Keratinocyte (primary cell): ENCODE results near the gene HPS3. TPM values are rescaled to one million over a fixed set of nuclear protein-coding genes. Genes with fewer than 3 reads are reported as not detected.

ENCODE experiments used
- DNase-seq: peaks from one replicate; pipeline ENCODE4 v3.0.0-alpha.2; 2011; ENCODE audit warnings: low read depth, missing footprints, low spot score
- FAIRE-seq: peaks from 2 replicates; lab custom pipeline; 2011; peaks lifted over from hg19 to GRCh38; lab: Jason Lieb, UNC
- H2AFZ ChIP-seq: 2 replicates; pipeline ENCODE4 v1.6.0; 2012; ENCODE audit warnings: low read length, control low read depth, inconsistent platforms; ENCODE audit not compliant: control insufficient read depth
- H3K27ac ChIP-seq: 2 replicates; pipeline ENCODE4 v1.5.1; 2011; ENCODE audit warnings: low read length; ENCODE audit not compliant: control insufficient read depth, insufficient read depth
- H3K27me3 ChIP-seq: 3 replicates; pipeline ENCODE4 v1.6.0; 2011; ENCODE audit warnings: low read length; ENCODE audit not compliant: control insufficient read depth, insufficient read depth; ENCODE audit errors: extremely low read depth
- H3K36me3 ChIP-seq, 2 experiments: 2 replicates in 1 of 2; 3 replicates in 1 of 2; pipeline ENCODE4 v1.5.1; 2011; ENCODE audit warnings: low read length in 2 of 2, mild to moderate bottlenecking in 1 of 2; ENCODE audit not compliant: control insufficient read depth in 2 of 2, insufficient read depth in 2 of 2; ENCODE audit errors: extremely low read depth in 1 of 2
- H3K4me1 ChIP-seq: 3 replicates; pipeline ENCODE4 v1.5.1; 2011; ENCODE audit warnings: low read length; ENCODE audit not compliant: control insufficient read depth, insufficient read depth; ENCODE audit errors: extremely low read depth
- H3K4me2 ChIP-seq: 3 replicates; pipeline ENCODE4 v1.6.0; 2011; ENCODE audit warnings: low read depth, low read length; ENCODE audit not compliant: control insufficient read depth, insufficient read depth; ENCODE audit errors: extremely low read depth
- H3K4me3 ChIP-seq, 3 experiments: fragments of 200-600 bp in 1 of 3; sonication (generic) in 1 of 3; 2 replicates in 2 of 3; 3 replicates in 1 of 3; pipeline ENCODE4 v1.5.1; 2011 to 2016; ENCODE audit warnings: low read length in 3 of 3, mild to moderate bottlenecking in 3 of 3, control low read depth in 2 of 3, inconsistent platforms in 1 of 3, low read depth in 1 of 3, mixed read lengths in 1 of 3, mixed run types in 1 of 3, moderate library complexity in 1 of 3; ENCODE audit not compliant: control insufficient read depth in 2 of 3, insufficient read depth in 2 of 3; ENCODE audit errors: extremely low read depth in 1 of 3
- H3K79me2 ChIP-seq: 2 replicates; pipeline ENCODE4 v1.6.0; 2012; ENCODE audit warnings: low read length; ENCODE audit not compliant: control insufficient read depth, insufficient read depth
- H3K9ac ChIP-seq: 3 replicates; pipeline ENCODE4 v1.6.0; 2011; ENCODE audit warnings: low read length; ENCODE audit not compliant: control insufficient read depth, insufficient read depth; ENCODE audit errors: extremely low read depth
- H3K9me1 ChIP-seq: 3 replicates; pipeline ENCODE4 v1.6.0; 2011; ENCODE audit warnings: low read length; ENCODE audit not compliant: control insufficient read depth, insufficient read depth; ENCODE audit errors: extremely low read depth
- H3K9me3 ChIP-seq: 2 replicates; pipeline ENCODE4 v1.5.1; 2012; ENCODE audit warnings: low read depth, low read length; ENCODE audit not compliant: control insufficient read depth
- H4K20me1 ChIP-seq: 3 replicates; pipeline ENCODE4 v1.6.0; 2011; ENCODE audit warnings: low read length; ENCODE audit not compliant: control insufficient read depth, insufficient read depth; ENCODE audit errors: extremely low read depth
- CTCF ChIP-seq, 3 experiments: IDR thresholded peaks in 1 of 3; conservative IDR thresholded peaks in 1 of 3; optimal IDR thresholded peaks in 1 of 3; 2 replicates in 2 of 3; 3 replicates in 1 of 3; pipeline versions ENCODE3 to v1.5.1; 2011; ENCODE audit warnings: low read length in 3 of 3, mild to moderate bottlenecking in 3 of 3, moderate library complexity in 2 of 3, control low read depth in 1 of 3, inconsistent platforms in 1 of 3; ENCODE audit not compliant: insufficient read depth in 2 of 3; ENCODE audit errors: extremely low read depth in 1 of 3
- EZH2 ChIP-seq: IDR thresholded peaks from one replicate; pipeline ENCODE4 v1.6.1; 2012; ENCODE audit warnings: inconsistent platforms, mild to moderate bottlenecking, low read length, moderate library complexity
- dilution Hi-C: fragments of 300-500 bp; cut with MboI; formaldehyde crosslinking; loops from one replicate; pipeline ENCODE4 v1.7.0; 2020; ENCODE audit warnings: low sequenced_read_pairs; ENCODE audit not compliant: extremely low pct_ligation_motif_present
- polyA plus RNA-seq, 5 experiments: library from polyadenylated mRNA; depleted of rRNA in 3 of 5; stranded (reverse) in 3 of 5; stranded (forward) in 1 of 5; unstranded in 1 of 5; fragments of >200 nt; gene quantifications; 1 replicate in 1 of 5; 2 replicates in 3 of 5; 3 replicates in 1 of 5; pipeline versions ENCODE4 v1.2.1 to v1.2.3, GENCODE V29; 2011 to 2012; ENCODE audit warnings: missing spikeins in 2 of 5, low read depth in 1 of 5, low replicate concordance in 1 of 5

Gene HPS3
- polyA plus RNA-seq, 1 donor (not counting 4 experiments of a cell fraction or from before 2014, with no cell fraction given), result 12.9 TPM

- no peak for TF ChIP-seq CTCF (optimal IDR thresholded peaks at IDR 0.05 in 1 of 3, IDR thresholded peaks at IDR 0.05 in 1 of 3, conservative IDR thresholded peaks at IDR 0.05 in 1 of 3; ENCODE audit: extremely low read depth in 1 of 3, insufficient read depth in 2 of 3, low read length in 3 of 3)
- TF ChIP-seq EZH2, result no peak
- Histone ChIP-seq H3K4me3 (no peak overlapping the region), H3K9ac (no peak overlapping the region), H3K4me2 (no peak overlapping the region), H3K9me3 (no peaks in the 10 kb centered on the region), H3K27ac (no peak overlapping the region), H4K20me1 (no peaks in the 10 kb centered on the region), H3K36me3 (no peaks in the 10 kb centered on the region), H3K27me3 (no peaks in the 10 kb centered on the region), H3K79me2 (no peaks in the 10 kb centered on the region), H3K4me1 (no peaks in the 10 kb centered on the region), H3K9me1 (no peaks in the 10 kb centered on the region), H2AFZ (no peak overlapping the region)
- no peak for FAIRE-seq
- dilution Hi-C loops, result no loop called here
- DNase-seq, result no peak
Measured at GRCh38 chr3:149122721-149123578, 6.5 kb upstream of the HPS3 start.

GRCh38 chr3:149128821-149129220 is 617 bp upstream of the HPS3 start:
- peak overlapping the region; percentile 88 for H2AFZ ChIP-seq
- DNase-seq, result no peak
- no peaks in the 10 kb centered on the region for H3K9me1 ChIP-seq
- peak overlapping the region; percentile 90 to 98 (median 96) for H3K4me3 ChIP-seq
- dilution Hi-C loops, result no loop called here
- no peaks in the 10 kb centered on the region for H3K9me3 ChIP-seq
- peaks cover 16% of the 10 kb centered on the region for H3K79me2 ChIP-seq
- peaks cover 11% of the 10 kb centered on the region for H3K4me1 ChIP-seq
- peak overlapping the region; percentile 86 for H3K9ac ChIP-seq
- H3K27me3 ChIP-seq, result no peaks in the 10 kb centered on the region
- H4K20me1 ChIP-seq, result no peaks in the 10 kb centered on the region
- peak overlapping the region; percentile 93 for H3K4me2 ChIP-seq
- FAIRE-seq, result no peak
- peak overlapping the region; percentile 44 for H3K27ac ChIP-seq
- TF ChIP-seq EZH2 (no peak), CTCF (optimal IDR thresholded peaks at IDR 0.05 in 1 of 3, IDR thresholded peaks at IDR 0.05 in 1 of 3, conservative IDR thresholded peaks at IDR 0.05 in 1 of 3; ENCODE audit: extremely low read depth in 1 of 3, insufficient read depth in 2 of 3, low read length in 3 of 3) (no peak)
- no peaks in the 10 kb centered on the region for H3K36me3 ChIP-seq
